Measurements from ENCODE around the gene GAS6.

- TF ChIP-seq POLR2A (IDR thresholded peaks at IDR 0.05) = no peak
- TF ChIP-seq CTCF (IDR thresholded peaks at IDR 0.05) = no peak
- no peak for TF ChIP-seq POLR2AphosphoS5 (IDR thresholded peaks at IDR 0.05)
- TF ChIP-seq EP300 (IDR thresholded peaks at IDR 0.05; ENCODE audit: low read depth) = no peak
These were observed 53.2 kb downstream of the GAS6 start for GRCh38 chr13:113810640-113811039.

All from transverse colon (tissue), 4 donors.